Measurements from ENCODE around the gene ABTB2. TPM values are rescaled to one million over a fixed set of nuclear protein-coding genes. Genes with fewer than 3 reads are reported as not detected.
"Not testable (repeated sequence)": the region's sequence is repeated elsewhere in the genome, so short reads cannot be mapped to it uniquely, and the experiment has no call there.

ABTB2 gene
- 1 to 10 TPM; 8.6 to 8.7 TPM for total RNA-seq
- long read RNA-seq, donor 1, partial matches to known transcripts, result 2 of 4 reads
- long read RNA-seq, donor 1, other reads (novel, unspliced or antisense), result 2 of 4 reads
- long read RNA-seq, donor 2, partial matches to known transcripts, result 6 of 9 reads
- long read RNA-seq, donor 2, other reads (novel, unspliced or antisense), result 3 of 9 reads

DNA sequence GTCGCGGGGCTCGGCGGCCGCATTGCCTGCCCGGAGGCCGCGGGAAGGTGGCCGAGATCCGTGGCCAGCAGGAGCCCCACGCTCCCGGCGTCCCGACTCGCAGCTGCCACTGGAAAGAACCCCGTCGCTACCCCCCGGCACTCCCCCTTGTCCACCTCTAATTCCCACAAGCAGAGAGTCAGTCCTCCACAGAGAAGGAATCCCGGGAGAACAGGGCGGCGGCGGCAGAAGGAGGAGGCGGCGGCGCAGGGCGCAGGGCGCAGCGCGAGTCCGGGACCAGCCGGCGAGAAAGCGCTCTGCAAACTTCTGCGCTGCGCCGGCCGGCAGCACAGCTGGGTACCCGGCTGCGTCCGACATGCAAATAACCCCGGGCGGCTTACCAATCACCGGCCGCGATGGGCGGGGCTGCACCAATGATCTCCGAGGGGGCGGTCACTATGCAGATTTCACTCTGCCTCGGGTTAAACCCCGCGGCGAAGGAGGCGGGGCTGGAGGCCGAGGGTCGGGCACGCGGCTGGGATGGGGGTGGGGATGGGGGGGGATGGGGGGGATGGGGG is at the start of gene ABTB2:
Gene ABTB2 (minus strand): TSS at position 310 of the 557 bp plus-strand sequence.
- intact Hi-C loops (cut with DNase I), result loop anchor here (2.0 to 10.0 kb wide), 6 partner anchors 93 to 363 kb away; no protein-coding TSS in a partner anchor
- DNase-seq (ENCODE audit: low spot score), result peak; percentile 100

DNA sequence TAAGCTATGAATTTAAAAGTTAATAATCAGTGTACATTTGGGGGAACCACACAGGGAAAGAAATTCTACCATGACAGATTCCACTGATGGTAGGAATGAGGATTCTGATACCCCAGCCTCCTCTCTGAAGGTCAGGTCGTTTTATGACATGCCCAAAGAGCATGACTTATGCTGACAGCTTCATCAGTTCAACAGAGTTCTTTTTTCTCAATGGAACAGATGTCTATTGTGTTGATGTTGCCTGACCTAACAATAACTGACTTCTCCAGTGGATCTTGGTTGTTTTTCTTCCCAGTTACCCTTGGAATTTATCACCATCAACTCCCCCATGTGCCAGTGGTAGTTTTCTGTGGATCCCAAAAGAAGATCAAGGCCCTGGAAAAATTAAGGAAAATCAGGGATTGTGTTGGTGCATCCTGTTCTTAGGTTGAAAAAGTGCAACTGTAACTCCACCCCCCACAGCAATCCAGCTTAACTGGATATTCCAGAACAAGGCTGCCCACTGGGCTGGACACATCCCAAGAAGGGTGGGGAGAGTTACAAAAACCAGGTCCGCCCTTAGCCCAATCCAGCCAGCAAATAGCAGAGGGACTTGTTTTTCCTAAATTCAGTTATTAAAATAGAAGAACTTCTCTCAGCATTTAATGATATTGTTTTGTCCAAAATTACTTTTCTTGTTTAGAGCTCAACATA is 49.5 kb upstream of the ABTB2 start:
- no peak for DNase-seq (ENCODE audit: low spot score)
- intact Hi-C loops (cut with DNase I), result no loop called here

DNA sequence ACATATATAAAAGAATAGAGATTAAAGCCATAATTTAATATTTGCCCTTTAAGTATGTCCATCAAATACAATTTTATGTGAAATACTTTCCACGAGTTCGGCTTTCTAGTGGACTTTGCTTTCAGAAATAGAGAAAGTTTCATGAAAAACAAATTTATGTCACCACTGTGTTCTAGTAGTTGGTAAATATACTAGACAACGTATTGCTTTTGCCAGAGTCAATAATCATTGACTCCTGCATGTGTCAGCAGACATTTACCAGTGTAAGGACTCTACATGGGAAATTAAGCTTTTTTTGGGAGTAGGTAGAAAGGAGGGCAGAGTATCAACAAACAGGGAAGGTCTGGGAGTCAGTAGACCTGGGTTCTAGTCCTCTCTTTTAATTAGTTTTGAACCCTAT is 48.6 kb upstream of the ABTB2 start:
- intact Hi-C loops (cut with DNase I), result no loop called here

DNA sequence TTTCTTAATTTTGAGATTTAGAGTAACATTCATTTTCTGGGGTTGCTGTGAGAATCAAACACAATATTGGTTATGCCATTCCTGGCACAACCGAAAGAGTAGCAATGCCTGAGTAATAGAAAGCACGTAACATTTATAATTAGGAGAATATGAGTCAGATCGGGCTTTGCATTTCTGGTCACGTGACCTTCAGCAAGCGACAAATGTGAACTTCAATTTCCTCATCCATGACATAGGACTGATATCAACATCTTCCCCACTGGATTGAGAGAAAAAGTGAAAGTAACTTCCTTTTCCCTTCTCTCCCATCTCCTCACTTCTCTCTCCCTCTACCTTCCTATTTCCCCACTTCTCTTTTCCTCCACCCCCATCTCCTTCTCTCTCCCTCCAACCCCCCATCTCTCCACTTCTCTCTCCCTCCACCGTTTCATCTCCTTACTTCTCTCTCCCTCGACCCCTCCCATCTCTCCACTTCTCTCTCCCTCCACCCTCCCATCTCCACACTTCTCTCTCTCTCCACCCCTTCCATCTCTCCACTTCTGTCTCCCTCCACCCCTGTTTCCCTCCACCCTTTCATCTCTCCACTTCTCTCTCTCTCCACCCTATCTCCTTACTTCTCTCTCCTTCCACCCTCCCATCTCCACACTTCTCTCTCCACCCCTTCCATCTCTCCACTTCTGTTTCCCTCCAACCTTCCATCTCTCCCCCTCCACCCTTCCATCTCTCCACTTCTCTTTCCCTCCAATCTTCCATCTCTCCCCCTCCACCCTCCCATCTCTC is 47.5 kb upstream of the ABTB2 start:
- no peak for DNase-seq (ENCODE audit: low spot score)
- intact Hi-C loops (cut with DNase I), result no loop called here

More for the DNA sequence above, 48.6 kb upstream of the ABTB2 start:
- DNase-seq (ENCODE audit: low spot score), result no peak

- no peak for DNase-seq (ENCODE audit: low spot score)
- intact Hi-C loops (cut with DNase I), result no loop called here
Observed at GRCh38 chr11:34404280-34404679, 46.5 kb upstream of the ABTB2 start.

- intact Hi-C loops (cut with DNase I), result no loop called here
- no peak for DNase-seq (ENCODE audit: low spot score)
Observed at GRCh38 chr11:34403431-34403830, 45.6 kb upstream of the ABTB2 start.

DNA sequence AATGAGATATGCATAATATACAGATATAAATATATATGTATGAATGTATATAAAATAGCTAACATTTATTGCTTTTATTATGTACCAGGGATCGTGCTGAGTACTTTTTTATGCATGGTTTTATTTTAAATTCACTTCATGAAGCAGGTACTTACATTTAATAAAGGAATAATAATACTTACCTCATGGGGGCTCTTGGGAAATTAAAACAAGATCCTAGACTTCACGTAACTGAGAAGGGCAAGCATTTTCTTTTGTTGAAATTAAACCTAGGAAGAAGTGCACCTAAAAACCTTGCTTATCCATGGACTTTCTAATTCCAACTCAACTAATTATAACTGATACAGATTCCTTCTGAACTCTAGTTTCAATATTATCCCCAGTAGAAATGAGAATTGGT is 40.0 kb upstream of the ABTB2 start:
- no peak for DNase-seq (ENCODE audit: low spot score)
- intact Hi-C loops (cut with DNase I), result no loop called here

GRCh38 chr11:34397120-34397519 is 39.3 kb upstream of the ABTB2 start:
- DNase-seq (ENCODE audit: low spot score), result no peak
- intact Hi-C loops (cut with DNase I), result no loop called here

GRCh38 chr11:34395916-34396550 is 38.2 kb upstream of the ABTB2 start:
- intact Hi-C loops (cut with DNase I), result no loop called here
- no peak for DNase-seq (ENCODE audit: low spot score)

DNA sequence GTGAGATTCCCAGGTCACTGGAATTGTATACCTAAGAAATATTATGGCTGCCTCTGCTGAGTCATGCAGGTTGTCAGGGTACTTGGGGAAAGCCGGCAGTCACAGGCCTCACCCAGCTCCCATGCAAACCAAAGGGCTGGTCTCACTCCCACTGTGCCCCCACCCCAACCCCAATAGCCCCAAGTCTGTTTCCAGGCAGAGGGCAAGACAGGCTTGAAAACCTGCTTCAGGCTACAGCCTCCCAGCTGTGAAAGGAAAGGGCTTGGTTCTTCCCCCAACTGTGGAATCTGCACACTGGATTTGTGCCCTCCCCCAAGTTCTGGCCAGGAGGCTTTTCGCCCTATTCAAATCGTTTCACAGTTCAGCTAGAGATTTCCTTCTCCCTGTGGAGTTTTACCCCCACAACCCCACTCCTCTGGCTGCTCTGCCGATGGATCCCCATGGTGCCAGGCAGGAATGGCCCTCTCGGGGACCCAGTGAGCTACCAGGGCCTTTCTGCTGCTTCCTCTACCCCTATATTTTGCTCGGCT is 37.0 kb upstream of the ABTB2 start:
- intact Hi-C loops (cut with DNase I), result no loop called here
- DNase-seq (ENCODE audit: low spot score), result no peak

GRCh38 chr11:34387653-34388052 is 29.8 kb upstream of the ABTB2 start:
- no peak for DNase-seq (ENCODE audit: low spot score)
- intact Hi-C loops (cut with DNase I), result no loop called here

DNA sequence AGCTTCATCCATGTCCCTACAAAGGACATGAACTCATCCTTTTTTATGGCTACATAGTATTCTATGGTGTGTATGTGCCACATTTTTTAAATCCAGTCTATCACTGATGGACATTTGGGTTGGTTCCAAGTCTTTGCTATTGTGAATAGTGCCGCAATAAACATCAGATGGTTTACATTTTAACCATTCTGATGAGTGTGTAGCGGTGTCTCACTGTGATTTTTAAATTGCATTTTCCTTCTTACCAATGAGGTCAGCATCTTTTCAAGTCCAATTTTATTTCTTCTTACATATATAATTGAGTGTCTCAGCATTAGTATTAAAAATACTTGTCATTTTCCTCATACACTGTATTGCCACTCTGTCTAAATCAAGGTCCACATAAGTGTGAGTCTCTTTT is 28.5 kb upstream of the ABTB2 start:
- intact Hi-C loops (cut with DNase I), result not testable (repeated sequence)

DNA sequence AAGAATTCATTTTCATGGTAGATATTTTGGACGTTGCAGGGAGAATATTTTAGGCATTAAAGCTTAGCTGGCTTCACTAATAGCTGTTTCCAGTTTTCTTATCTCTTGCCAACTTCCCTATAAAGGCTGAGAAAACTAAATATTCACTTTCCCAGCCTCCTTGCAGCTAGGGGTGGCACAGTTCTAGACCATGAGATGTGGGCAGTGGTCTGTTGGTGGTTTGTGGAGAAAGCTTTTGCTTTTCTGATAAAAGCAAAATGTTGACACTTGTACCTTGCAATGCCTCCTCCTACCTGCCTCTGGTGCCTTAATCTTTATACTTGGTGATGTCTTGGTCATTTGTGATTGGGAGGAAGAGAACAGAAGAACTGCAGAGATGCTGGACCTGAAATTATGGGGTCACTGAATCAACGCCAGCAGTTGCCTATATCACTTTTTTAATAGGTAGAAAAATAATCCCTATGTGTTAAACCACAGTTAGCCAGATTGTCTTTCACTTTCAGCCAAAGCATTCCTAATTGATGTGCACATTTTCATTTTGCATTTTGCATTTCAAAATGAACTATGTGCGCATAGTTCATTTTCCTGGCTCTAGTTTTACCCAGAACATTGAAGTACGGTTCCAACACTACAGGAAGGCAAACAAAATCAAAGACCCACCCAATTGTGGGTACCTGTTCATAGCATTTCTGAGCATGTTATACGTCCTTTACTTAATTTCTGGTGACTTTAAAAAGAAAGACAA is 24.9 kb upstream of the ABTB2 start:
- intact Hi-C loops (cut with DNase I), result no loop called here
- DNase-seq (ENCODE audit: low spot score), result no peak

More for the DNA sequence above, 28.5 kb upstream of the ABTB2 start:
- DNase-seq (ENCODE audit: low spot score), result not testable (repeated sequence)

DNA sequence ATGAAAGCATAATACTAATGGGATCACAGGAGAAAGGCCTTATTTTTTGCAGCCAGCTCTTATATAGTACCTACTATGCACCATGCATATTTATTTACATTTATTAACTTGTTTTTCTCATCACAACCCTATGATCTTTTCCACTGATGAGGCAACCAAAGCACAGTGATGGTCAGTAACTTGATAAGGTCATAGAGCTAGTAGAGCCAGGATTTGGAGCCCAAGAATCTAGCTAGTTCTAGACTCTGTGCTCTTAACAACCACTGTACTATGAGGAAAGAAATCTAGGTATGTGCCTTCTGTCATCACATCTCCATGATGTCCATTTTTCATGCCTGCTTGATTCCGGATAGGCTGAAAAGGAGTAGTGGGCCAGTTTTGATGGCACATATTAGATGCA is 24.0 kb upstream of the ABTB2 start:
- DNase-seq (ENCODE audit: low spot score), result no peak
- intact Hi-C loops (cut with DNase I), result no loop called here

GRCh38 chr11:34380696-34381095 is 22.9 kb upstream of the ABTB2 start:
- intact Hi-C loops (cut with DNase I), result no loop called here
- no peak for DNase-seq (ENCODE audit: low spot score)

DNA sequence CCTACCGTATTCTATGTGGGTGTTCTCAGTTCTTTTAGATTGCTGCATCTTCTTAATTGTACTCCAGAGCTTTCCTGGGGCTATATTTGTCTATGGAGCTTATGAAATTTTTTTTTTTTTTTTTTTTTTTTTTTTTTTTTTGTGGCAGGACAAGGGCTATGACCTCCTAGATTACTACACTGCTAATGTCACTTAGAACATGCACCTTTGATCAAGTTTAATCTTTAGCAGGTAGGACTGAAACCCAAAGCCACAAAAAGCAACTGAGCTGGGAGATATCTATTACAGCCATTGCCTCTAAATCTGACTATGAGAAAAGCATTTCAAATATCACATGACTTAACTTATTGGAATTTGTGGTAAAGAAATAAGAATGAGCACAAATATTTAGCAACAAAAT is 21.7 kb upstream of the ABTB2 start:
- intact Hi-C loops (cut with DNase I), result no loop called here

DNA sequence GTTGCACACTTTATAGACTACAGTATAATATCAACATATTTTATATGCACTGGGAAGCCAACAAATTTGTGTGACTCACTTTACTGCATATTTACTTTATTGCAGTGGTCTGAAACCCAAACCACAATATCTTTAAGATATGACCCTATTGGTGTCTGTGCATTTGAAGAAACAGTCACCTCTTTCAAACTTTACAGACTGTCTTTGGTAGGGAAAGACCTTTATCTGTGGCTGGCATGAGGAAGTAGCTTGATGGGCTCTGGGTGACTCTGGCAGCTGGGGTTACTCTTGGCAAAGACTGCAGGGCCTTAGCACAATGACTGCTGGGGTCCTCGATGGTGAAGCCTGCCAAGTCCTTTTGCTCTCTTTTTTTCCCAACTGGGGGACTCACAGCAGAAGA is 21.3 kb upstream of the ABTB2 start:
- intact Hi-C loops (cut with DNase I), result no loop called here
- no peak for DNase-seq (ENCODE audit: low spot score)

More for the DNA sequence above, 21.7 kb upstream of the ABTB2 start:
- DNase-seq (ENCODE audit: low spot score), result no peak

- intact Hi-C loops (cut with DNase I), result no loop called here
- DNase-seq (ENCODE audit: low spot score), result no peak
Observed at GRCh38 chr11:34373727-34374126, 15.9 kb upstream of the ABTB2 start.

GRCh38 chr11:34366522-34366921 is 8.7 kb upstream of the ABTB2 start:
- intact Hi-C loops (cut with DNase I), result no loop called here

More at GRCh38 chr11:34366522-34366921, 8.7 kb upstream of the ABTB2 start:
- DNase-seq (ENCODE audit: low spot score), result no peak

Measured in posterior vena cava (tissue), 2 donors.